HCEC 1CT (cell line): ENCODE results near the gene DBT.

Experiments used
- DNase-seq: peaks from one replicate; pipeline ENCODE4 v3.0.0-alpha.2; 2017

DBT gene

DNA sequence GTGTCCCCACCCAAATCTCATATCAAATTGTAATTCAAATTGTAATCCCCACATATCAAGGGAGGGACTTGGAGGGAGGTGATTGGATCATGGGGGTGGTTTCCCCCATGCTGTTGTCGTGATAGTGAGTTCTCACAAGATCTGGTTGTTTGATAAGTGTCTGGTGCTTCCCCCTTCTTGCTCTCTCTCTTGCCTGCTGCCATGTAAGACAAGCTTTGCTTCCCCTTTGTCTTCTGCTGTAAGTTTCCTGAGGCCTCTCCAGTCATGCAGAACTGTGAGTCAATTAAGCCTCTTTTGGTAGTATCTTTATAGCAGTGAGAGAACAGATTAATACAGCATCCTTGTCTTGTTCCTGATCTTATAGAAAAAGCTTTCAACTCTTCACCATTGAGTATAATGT is 65.1 kb downstream of the DBT start:
- no peak for DNase-seq

DNA sequence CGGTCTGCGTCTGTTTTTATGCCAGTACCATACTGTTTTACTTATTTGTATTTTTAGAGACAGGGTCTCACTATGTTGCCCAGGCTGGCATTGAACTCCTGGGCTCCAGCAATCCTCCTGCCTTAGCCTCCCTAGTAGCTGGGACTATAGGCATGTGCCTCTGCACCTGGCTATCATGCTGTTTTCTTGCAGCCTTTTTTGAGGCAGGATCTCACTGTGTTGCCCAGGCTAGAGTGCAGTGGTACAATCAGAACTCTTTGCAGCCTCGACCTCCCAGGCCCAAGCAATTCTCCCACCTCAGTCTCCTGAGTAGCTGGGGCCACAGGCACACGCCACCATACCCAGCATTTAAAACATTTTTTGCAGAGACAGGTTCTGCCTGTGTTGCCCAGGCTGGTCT is 66.3 kb downstream of the DBT start:
- DNase-seq: no peak

DNA sequence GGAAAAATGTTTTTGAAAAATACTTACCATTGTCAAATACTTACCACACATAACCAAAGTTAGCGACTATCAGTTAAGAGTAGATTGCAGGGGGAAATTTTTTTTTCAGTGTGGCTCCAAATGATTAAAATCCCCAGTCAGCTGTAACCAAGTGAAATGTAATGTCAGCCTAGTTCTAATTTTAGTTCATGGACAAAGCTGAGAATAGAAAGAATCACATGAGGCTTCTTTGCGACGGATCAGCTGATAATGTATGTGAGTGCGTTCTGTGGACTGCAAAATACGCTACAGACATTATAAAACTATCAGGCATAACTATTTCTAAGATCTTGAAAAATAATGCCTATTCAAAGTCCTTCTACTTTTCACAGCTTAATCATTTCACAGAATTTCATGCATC is 71.5 kb downstream of the DBT start, which contains the start of gene LRRC39:
LRRC39 (minus strand) TSS at position 166 of the 400 bp plus-strand sequence. CDS start 9,740 bp downstream, outside the sequence.
- DNase-seq: no peak

DNA sequence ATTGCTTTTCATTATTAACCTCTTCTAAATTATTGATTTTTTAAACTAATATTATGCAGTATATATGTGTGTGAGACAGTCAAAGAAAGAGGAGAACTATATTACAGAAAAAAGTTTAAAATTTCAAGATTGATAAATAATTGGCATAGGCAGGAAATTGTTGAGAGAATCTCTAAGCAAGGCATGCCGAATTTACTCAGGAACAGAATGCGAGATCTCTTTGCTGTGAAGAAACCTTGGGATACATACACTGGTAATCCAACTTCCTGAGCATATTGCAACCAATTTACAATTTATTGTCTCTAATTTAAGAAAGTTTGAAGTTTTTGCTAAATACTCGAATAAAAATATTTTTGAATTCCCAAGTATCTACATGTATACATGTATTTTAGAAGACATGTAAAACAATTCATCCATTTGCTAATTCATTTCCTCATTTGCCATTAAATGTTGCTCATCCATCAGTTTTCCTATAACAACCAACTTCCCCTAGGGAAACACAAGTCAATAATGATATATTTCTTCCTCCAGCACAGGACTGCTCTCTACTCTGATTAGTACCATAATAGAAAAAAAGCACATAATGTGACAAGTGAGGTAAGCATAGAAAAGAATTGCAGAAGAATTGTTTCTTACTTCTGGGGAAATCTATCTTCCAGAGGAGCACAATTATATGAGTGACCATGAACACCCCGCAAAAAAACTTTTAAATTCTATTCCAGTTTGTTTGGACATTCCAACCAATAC is 72.2 kb downstream of the DBT start:
- DNase-seq: no peak

DNA sequence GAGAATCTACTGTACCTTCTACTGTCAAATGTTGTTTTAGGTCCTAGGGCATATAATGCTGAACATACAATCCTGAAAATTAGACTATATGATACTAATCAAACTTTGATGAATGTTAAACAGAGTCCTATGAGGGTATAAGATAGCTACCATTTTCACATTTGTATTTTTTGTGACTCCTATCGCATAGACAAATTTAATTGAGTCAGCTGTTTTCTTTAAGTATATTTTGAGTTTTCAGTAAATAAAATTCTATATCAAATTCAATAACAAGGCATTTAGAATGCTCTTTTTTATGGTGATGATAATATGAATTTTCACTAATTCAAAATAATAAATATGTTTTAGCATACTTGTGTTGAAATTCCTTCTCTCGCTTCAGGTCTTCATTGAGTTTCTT is 81.6 kb downstream of the DBT start:
- DNase-seq: no peak

DNA sequence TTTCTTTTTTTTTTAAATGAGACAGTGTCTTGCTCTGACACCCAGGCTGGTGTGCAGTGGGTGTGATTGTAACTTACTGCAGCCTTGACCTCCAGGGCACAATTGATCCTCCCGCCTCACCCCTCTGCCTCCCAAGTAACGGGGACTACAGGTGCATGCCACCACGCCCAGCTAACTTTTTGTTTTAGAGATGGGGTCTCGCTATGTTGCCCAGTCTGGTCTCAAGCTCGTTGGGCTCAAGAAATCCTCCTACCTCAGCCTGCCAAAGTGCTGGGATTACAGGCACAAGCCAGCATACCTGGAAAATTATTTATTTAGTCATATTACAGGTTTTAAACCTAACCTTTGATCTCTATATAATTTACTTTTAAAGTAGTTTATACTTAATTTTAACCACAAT is 84.9 kb downstream of the DBT start:
- DNase-seq: no peak

DNA sequence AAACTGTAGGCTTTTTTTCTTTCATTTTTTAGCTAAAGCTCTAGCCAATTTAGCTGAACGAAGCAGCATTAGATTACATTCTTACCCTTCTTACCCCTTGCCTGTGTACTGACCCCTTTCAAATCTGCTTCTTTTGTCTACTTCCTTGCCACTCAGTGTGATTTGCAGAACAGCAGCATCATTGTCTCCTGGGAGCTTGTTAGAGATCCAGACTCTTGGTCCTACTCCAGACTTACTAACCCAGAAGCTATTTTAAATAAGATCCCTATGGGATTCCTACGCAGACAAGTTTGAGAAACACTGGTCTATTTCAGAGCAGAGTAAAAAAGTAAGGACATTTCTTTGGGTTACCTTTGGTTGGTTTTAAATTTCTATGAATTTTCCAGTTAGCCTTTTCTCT is 85.4 kb downstream of the DBT start:
- DNase-seq: no peak

DNA sequence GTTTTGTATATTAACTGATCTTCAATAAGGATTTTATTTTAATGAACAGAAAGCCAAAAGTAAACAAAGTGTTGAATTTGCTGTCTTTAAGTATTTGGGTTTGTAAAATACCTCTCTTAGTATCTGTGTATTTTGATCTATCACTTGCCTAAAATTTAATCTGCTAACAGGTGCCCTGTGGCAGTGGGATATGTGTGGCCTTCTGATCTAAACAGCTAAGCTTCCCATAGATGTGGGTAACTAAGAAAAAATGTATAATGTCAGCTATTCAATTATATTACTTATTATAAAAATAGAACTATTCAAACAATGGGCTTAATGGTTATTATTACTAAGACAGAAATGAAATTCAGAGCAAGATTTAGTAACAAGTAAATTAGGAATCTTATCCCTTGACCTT is 86.8 kb downstream of the DBT start:
- DNase-seq: no peak

DNA sequence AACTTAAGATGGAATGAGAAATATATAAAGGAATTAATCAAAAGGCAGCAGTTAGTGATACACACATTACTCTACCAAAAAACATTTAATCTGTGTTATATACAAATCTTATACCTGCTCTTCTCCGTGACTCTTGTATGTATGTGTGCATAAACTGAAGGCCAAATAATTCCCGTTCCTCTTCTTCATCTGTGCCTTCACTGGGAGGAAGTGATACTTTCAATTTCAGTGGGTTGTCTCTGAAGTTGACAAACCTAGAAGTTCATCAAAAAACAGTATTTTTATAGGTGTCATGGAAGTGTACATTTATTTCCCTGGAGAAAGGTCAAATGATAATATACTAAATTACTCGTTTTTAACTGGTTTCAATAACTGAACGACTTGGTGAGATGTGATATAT is 97.4 kb downstream of the DBT start:
- DNase-seq: no peak

DNA sequence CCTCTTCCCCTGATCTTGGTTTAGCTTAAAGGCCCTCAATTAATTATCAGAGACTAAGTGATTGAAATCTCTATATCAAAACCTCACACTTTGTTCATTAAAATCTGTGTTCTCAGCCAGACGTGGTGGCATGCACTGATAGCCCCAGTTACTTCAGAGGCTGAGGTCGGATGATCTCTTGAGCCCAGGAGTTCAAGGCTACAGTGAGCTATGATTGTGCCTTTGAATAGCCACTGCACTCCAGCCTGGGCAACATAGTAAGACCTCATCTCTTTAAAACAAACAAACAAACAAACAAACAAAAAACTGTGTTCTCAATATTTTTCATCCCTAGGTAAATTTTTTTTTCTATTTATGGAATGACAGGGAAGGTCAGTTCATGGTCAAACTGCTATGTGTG is 98.0 kb downstream of the DBT start:
- no peak for DNase-seq

DNA sequence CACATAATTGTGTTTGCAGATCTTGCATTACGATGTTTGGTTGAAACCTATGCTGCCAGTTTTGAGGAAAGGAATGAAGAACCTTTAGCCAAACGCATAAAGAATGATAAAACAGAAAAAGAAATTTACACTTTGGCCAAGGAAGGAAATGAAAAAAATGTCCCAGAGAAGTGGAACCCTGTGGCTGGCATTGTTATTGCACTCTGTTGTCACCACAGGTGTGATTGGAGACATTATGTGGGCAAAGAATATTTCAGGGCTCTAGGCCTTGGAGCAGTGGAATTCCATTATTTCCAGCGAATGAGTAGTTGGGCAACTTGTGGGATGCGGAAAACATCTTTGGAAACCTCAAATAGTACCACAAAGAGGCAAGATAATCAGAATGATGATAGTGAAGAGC is 101.8 kb downstream of the DBT start:
- DNase-seq: no peak

DNA sequence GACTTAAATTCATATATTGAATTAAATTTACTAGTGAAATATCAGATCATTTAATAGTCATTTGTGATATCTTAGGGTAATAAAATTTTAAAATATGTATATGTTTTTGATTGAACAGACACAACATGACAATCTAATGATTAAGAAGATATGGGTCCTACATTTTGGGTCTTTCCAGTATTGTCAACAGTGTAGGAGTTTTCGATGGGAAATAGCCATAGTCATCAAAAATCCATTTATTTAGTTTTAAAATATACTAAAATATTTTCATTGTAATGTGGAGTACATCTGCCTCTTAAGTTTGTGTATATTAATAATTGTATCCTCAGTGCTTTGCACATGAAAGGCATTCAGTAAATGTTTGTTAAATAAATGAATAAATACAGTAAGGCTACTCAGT is 102.7 kb downstream of the DBT start:
- DNase-seq: no peak

DNA sequence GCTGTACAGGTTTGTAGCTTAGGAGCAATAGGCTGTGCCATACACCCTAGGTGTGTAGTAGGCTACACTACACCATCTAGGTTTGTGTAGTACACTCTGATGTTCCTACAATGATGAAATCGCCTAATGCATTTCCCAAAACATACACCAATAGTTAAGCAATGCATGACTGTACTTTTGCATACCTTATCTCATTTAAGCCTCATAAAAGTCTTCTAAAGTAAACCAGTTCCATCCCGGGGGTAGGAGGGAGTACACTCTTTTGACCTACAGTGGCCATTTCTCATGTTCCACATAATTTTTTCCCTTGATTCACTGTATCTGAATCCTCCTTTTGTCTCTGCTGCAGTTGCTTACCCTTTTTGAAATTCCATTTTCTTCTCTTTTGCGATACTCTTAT is 104.5 kb downstream of the DBT start:
- DNase-seq: no peak

DNA sequence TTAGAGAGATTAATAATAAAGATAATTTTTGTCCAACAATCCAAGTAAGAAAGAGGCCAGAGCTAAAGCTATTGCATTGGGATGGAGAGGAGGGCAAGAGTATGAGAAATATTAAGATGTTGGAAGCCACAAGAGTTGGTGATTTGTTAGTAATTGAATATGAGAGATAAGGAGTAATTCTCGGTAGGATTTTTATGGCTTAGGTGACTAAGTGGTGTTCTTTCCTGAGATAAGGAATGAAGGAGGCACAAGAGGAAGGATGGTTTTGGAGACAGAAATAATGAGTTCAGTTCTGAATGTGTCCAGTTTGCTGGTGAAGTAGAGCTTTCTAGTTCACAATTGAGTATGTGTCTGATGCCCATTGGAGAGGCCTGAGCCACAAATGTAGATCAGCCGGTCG is 107.3 kb downstream of the DBT start:
- DNase-seq: no peak

DNA sequence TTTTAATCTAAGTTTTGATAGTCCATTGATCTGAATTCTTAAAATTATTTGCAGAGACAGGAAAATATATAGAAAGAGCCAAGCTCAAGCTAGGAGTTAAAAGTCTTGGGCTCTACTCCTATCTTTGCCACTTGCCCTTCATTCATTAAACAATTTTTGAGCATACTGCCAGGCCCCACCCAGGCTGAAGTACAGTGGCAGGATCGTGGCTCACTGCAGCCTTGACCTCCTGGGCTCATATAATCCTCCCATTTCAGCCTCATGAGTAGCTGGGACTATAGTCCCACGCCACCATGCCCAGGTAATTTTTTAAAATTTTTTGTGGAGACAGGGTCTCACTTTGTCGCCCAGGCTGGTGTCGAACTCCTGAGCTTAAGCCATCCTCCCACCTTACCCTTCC is 108.4 kb downstream of the DBT start:
- no peak for DNase-seq

DNA sequence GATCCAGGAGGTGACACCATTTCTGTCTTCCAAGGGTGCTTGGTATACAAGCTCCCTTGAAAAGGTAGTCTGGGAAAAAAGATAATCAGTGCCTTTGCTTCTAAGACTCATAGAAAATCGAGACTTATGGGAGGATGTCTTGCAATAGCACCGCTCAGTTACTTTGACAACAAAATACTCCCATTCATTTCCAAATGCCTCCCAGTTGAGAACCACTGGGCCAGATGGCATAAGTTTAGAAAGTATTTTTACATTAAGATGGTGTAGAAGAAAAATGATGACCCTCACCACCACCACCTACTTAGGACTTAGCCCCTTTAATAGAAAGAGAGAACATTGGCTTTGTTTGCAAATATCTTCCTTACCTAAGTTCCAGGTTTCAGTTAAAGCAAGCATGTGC is 112.0 kb downstream of the DBT start:
- DNase-seq: no peak
